Smooth muscle cell (in vitro differentiated cells): ENCODE measurements around the gene TRIM72. TPM values are rescaled to one million over a fixed set of nuclear protein-coding genes. Genes with fewer than 3 reads are reported as not detected.
"Not testable (repeated sequence)": the region's sequence is repeated elsewhere in the genome, so short reads cannot be mapped to it uniquely, and the experiment has no call there.

ENCODE experiments used
- DNase-seq: peaks from one replicate; lab custom pipeline; 2025; ENCODE audit not compliant: unreplicated experiment; lab: John Stamatoyannopoulos, UW
- H2AFZ ChIP-seq: fragments of 200-600 bp; sonication (generic); 2 replicates; pipeline ENCODE4 v1.6.0; 2016; ENCODE audit warnings: antibody characterized with exemption, low read depth, mild to moderate bottlenecking
- H3F3A ChIP-seq: fragments of 200-600 bp; sonication (generic); 2 replicates; pipeline ENCODE4 v1.6.0; 2017; ENCODE audit warnings: antibody characterized with exemption, low read depth
- H3K27ac ChIP-seq: fragments of 200-600 bp; sonication (generic); 2 replicates; pipeline ENCODE4 v1.5.1; 2016; ENCODE audit warnings: low read depth, mild to moderate bottlenecking
- H3K27me3 ChIP-seq: fragments of 200-600 bp; sonication (generic); 2 replicates; pipeline ENCODE4 v1.6.1; 2016; ENCODE audit warnings: low read depth, mild to moderate bottlenecking
- H3K36me3 ChIP-seq: fragments of 200-600 bp; sonication (generic); 2 replicates; pipeline ENCODE4 v1.5.1; 2016; ENCODE audit warnings: low read depth
- H3K4me1 ChIP-seq: fragments of 200-600 bp; sonication (generic); 2 replicates; pipeline ENCODE4 v1.5.1; 2016; ENCODE audit warnings: low read depth
- H3K4me2 ChIP-seq: fragments of 200-600 bp; sonication (generic); 2 replicates; pipeline ENCODE4 v1.6.0; 2016; ENCODE audit warnings: mild to moderate bottlenecking
- H3K4me3 ChIP-seq: fragments of 200-600 bp; sonication (generic); 2 replicates; pipeline ENCODE4 v1.5.1; 2016; ENCODE audit warnings: mild to moderate bottlenecking
- H3K79me2 ChIP-seq: fragments of 200-600 bp; sonication (generic); 2 replicates; pipeline ENCODE4 v1.6.0; 2016; ENCODE audit warnings: low read depth, mild to moderate bottlenecking
- H3K9ac ChIP-seq: fragments of 200-600 bp; sonication (generic); 2 replicates; pipeline ENCODE4 v1.6.0; 2016; ENCODE audit warnings: low read depth
- H3K9me3 ChIP-seq: fragments of 200-600 bp; sonication (generic); replicated peaks from 2 replicates; pipeline ENCODE4 v1.5.1; 2016; ENCODE audit warnings: low read depth
- H4K20me1 ChIP-seq: fragments of 200-600 bp; sonication (generic); 2 replicates; pipeline ENCODE4 v1.6.0; 2016; ENCODE audit warnings: low read depth
- WGBS: methylation state at CpG from one replicate; pipeline ENCODE4 v1.1.7; 2016; ENCODE audit warnings: low lambda C conversion rate; 5-methylcytosine and 5-hydroxymethylcytosine counted together
- polyA plus RNA-seq: library from polyadenylated mRNA; unstranded; fragments of >200 nt; fragmentation: Nextera tagmentation; extraction: Ambion mirVana; gene quantifications from 2 replicates; pipeline ENCODE4 v1.2.1, GENCODE V29; 2016
- total RNA-seq: library from RNA; depleted of rRNA; stranded (reverse); fragments of >200 nt; gene quantifications from 2 replicates; pipeline ENCODE4 v1.2.3, GENCODE V29; 2014
- TF ChIP-seq, protein P1 (sequence below): fragments of 200-600 bp; sonication (generic); IDR thresholded peaks from 2 replicates; pipeline ENCODE4 v1.5.1; 2017; ENCODE audit warnings: borderline replicate concordance, mild to moderate bottlenecking, antibody characterized with exemption; ENCODE audit not compliant: insufficient read depth, poor library complexity, severe bottlenecking

The TRIM72 gene
- total and polyA plus RNA-seq, 2 experiments from 2014 or later: 0.04 to 0.07 TPM

DNA sequence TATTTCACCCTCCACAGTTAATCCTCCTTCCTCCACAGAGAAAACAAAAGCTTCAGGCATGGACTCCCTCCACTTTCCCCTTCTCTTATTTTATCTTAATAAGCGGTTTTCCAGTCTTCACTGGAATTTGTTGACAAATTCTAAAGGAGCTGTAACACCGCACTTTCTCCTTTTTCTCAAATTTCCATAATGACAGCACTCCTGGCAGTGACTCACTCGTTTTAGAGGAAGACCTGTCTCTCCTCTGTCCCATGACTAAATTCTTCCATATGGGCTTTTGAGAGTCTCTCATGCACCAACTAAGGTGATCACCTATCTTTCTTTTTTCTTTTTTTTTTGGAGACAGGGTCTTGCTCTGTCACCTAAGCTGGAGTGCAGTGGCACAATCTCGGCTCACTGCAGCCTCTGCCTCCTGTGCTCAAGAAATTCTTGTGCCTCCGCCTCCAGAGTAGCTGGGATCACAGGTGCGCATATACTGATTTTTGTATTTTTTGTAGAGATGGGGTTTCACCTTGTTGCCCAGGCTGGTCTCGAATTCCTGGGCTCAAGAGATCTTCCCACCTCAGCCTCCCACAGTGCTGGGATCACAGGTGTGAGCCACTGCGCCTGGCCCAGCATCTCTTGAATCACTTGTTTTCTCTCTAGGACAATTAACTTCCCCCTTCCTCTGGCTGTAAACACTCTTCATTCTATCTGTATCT, 53.6 kb downstream of the TRIM72 start:
- no peak overlapping the region for H3K9ac ChIP-seq
- H4K20me1 ChIP-seq: no peaks in the 10 kb centered on the region
- no peak for DNase-seq
- H3K9me3 ChIP-seq: no peaks in the 10 kb centered on the region
- no peaks in the 10 kb centered on the region for H3K4me1 ChIP-seq
- H3F3A ChIP-seq: no peaks in the 10 kb centered on the region
- H2AFZ ChIP-seq: no peak overlapping the region
- H3K36me3 ChIP-seq: no peaks in the 10 kb centered on the region
- no peak overlapping the region for H3K4me2 ChIP-seq
- TF ChIP-seq, protein P1, sequence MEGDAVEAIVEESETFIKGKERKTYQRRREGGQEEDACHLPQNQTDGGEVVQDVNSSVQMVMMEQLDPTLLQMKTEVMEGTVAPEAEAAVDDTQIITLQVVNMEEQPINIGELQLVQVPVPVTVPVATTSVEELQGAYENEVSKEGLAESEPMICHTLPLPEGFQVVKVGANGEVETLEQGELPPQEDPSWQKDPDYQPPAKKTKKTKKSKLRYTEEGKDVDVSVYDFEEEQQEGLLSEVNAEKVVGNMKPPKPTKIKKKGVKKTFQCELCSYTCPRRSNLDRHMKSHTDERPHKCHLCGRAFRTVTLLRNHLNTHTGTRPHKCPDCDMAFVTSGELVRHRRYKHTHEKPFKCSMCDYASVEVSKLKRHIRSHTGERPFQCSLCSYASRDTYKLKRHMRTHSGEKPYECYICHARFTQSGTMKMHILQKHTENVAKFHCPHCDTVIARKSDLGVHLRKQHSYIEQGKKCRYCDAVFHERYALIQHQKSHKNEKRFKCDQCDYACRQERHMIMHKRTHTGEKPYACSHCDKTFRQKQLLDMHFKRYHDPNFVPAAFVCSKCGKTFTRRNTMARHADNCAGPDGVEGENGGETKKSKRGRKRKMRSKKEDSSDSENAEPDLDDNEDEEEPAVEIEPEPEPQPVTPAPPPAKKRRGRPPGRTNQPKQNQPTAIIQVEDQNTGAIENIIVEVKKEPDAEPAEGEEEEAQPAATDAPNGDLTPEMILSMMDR: no peak
- H3K4me3 ChIP-seq: no peak overlapping the region
- H3K27ac ChIP-seq: no peak overlapping the region
- WGBS: 55% methylated on average over 8 of the region's 8 CpGs
- H3K27me3 ChIP-seq: no peaks in the 10 kb centered on the region
- H3K79me2 ChIP-seq: no peaks in the 10 kb centered on the region

DNA sequence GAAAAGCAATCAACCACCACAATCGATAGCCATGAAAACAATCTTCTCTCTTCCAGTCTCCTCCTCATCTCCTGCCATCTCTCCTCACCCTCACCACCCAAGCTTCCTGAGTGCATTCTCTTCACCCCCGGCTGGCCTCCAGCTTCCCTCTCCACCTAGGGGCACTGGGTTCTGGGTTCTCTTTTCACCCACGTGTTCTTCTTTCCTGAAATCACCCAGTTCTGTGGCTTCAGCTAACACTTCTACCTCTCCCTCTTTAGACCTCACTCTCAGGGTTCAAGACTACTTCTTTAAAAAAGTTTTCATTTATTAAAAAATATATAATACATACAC, 54.1 kb downstream of the TRIM72 start:
- no peaks in the 10 kb centered on the region for H3F3A ChIP-seq
- no peak overlapping the region for H2AFZ ChIP-seq
- no peak for DNase-seq
- 78% methylated on average over 3 of the region's 3 CpGs for WGBS
- no peaks in the 10 kb centered on the region for H4K20me1 ChIP-seq
- no peak overlapping the region for H3K4me2 ChIP-seq
- no peaks in the 10 kb centered on the region for H3K9me3 ChIP-seq
- no peak overlapping the region for H3K4me3 ChIP-seq
- no peaks in the 10 kb centered on the region for H3K4me1 ChIP-seq
- H3K27me3 ChIP-seq: no peaks in the 10 kb centered on the region
- H3K27ac ChIP-seq: no peak overlapping the region
- no peaks in the 10 kb centered on the region for H3K79me2 ChIP-seq
- H3K36me3 ChIP-seq: no peaks in the 10 kb centered on the region
- no peak overlapping the region for H3K9ac ChIP-seq
- TF ChIP-seq, protein P1: no peak

DNA sequence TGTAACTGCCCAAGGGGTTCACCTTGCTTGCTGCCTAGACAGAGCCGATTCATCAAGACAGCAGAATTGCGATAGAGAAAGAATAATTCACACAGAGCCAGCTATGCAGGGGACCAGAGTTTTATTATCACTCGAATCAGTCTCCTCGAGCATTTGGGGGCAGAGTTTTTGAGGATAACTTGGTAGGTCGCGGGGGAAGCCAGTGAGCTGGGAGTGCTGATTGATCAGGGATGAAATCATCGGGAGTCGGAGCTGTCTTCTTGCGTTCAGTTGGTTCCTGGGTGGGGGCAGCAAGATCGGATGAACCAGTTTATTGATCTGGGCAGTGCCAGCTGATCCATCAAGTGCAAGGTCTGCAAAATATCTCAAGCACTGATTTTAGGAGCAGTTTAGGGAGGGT, 55.0 kb downstream of the TRIM72 start:
- Histone ChIP-seq H3K9ac (no peak overlapping the region), H2AFZ (no peak overlapping the region), H3K36me3 (no peaks in the 10 kb centered on the region), H3K4me1 (no peaks in the 10 kb centered on the region), H3K4me2 (no peak overlapping the region), H3F3A (no peaks in the 10 kb centered on the region), H4K20me1 (no peaks in the 10 kb centered on the region), H3K4me3 (no peak overlapping the region), H3K79me2 (no peaks in the 10 kb centered on the region), H3K9me3 (no peaks in the 10 kb centered on the region), H3K27ac (no peak overlapping the region), H3K27me3 (no peaks in the 10 kb centered on the region)
- DNase-seq: no peak
- 82% methylated on average over 10 of the region's 10 CpGs for WGBS
- TF ChIP-seq, protein P1: no peak

DNA sequence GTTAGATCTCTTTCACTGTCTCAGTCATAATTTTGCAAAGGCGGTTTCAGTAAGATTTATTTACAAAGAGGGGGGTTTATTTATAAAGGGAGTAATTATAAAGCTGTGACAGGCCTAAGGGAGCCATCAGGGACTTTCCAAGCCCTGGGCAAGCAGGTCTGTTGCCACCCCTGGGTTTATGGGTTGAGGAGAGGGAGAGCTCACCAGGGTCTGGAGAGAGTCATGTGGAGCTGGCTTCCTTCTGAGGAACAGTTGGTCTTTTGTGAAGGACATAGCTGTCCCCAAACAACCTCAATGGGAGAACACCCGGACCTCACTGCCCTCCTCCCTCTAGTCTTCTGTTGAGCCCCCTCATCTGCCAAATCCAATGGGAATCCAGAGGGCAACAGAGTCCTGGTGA, 55.6 kb downstream of the TRIM72 start:
- H4K20me1 ChIP-seq: no peaks in the 10 kb centered on the region
- WGBS: 92% methylated on average over 2 of the region's 2 CpGs
- no peaks in the 10 kb centered on the region for H3F3A ChIP-seq
- no peak for DNase-seq
- no peak overlapping the region for H3K4me3 ChIP-seq
- no peaks in the 10 kb centered on the region for H3K9me3 ChIP-seq
- TF ChIP-seq, protein P1: no peak
- H3K4me2 ChIP-seq: no peak overlapping the region
- no peaks in the 10 kb centered on the region for H3K79me2 ChIP-seq
- no peak overlapping the region for H2AFZ ChIP-seq
- H3K4me1 ChIP-seq: no peaks in the 10 kb centered on the region
- H3K9ac ChIP-seq: no peak overlapping the region
- H3K27ac ChIP-seq: no peak overlapping the region
- H3K27me3 ChIP-seq: no peaks in the 10 kb centered on the region
- no peaks in the 10 kb centered on the region for H3K36me3 ChIP-seq

DNA sequence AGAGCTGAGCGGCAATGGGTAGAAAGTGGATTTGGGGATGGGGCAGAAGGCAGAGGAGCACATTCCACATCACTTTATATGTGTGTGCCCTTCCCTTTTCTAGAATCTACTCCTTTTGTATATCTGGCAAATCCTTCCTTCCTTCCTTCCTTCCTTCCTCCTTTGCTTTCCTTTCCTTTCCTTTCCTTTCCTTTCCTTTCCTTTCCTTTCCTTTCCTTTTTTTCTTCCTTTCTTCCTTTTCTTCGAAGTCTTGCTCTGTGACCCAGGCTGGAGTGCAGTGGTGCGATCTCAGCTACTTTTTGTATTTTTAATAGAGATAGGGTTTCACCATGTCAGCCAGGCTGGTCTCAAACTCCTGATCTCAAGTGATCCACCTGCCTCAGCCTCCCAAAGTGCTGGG, 56.1 kb downstream of the TRIM72 start:
- H3K4me2 ChIP-seq, H3K79me2 ChIP-seq, H3K27ac ChIP-seq, H3K9ac ChIP-seq, H3K36me3 ChIP-seq, H4K20me1 ChIP-seq, H3K27me3 ChIP-seq, H3K9me3 ChIP-seq, DNase-seq, H3K4me3 ChIP-seq, H3K4me1 ChIP-seq, H3F3A ChIP-seq, H2AFZ ChIP-seq: not testable (repeated sequence)
- whole genome bisulfite sequencing: 67% methylated on average over 3 of the region's 3 CpGs
